Measurements from ENCODE around the gene PPP1R8.

The PPP1R8 gene

GRCh38 chr1:27832762-27833161 lies 2.2 kb downstream of the PPP1R8 start:
- no peak overlapping the region for H3K4me3 ChIP-seq (ENCODE audit: low read depth, low read length)
- DNase-seq (ENCODE audit: low read depth) = peak; percentile 36
- no peak for TF ChIP-seq CTCF (IDR thresholded peaks at IDR 0.05; ENCODE audit: low read depth, low read length, missing control alignments)
- in situ Hi-C loops (cut with HindIII; ENCODE audit: low sequenced_read_pairs) = no loop called here

- in situ Hi-C loops (cut with HindIII; ENCODE audit: low sequenced_read_pairs) = no loop called here
- H3K4me3 ChIP-seq (ENCODE audit: low read depth, low read length) = no peak overlapping the region
Measured at GRCh38 chr1:27833470-27833869, 2.9 kb downstream of the PPP1R8 start.

GRCh38 chr1:27835046-27835445 lies 4.5 kb downstream of the PPP1R8 start:
- in situ Hi-C loops (cut with HindIII; ENCODE audit: low sequenced_read_pairs) = no loop called here
- DNase-seq (ENCODE audit: low read depth) = no peak
- TF ChIP-seq CTCF (IDR thresholded peaks at IDR 0.05; ENCODE audit: low read depth, low read length, missing control alignments) = no peak
- no peak overlapping the region for H3K4me3 ChIP-seq (ENCODE audit: low read depth, low read length)

More at GRCh38 chr1:27833470-27833869, 2.9 kb downstream of the PPP1R8 start:
- no peak for DNase-seq (ENCODE audit: low read depth)
- TF ChIP-seq CTCF (IDR thresholded peaks at IDR 0.05; ENCODE audit: low read depth, low read length, missing control alignments) = no peak

GRCh38 chr1:27835501-27835900 lies 4.9 kb downstream of the PPP1R8 start:
- no peak for DNase-seq (ENCODE audit: low read depth)
- H3K4me3 ChIP-seq (ENCODE audit: low read depth, low read length) = no peak overlapping the region
- no peak for TF ChIP-seq CTCF (IDR thresholded peaks at IDR 0.05; ENCODE audit: low read depth, low read length, missing control alignments)
- in situ Hi-C loops (cut with HindIII; ENCODE audit: low sequenced_read_pairs) = no loop called here

- TF ChIP-seq CTCF (IDR thresholded peaks at IDR 0.05; ENCODE audit: low read depth, low read length, missing control alignments) = no peak
- no peak for DNase-seq (ENCODE audit: low read depth)
- in situ Hi-C loops (cut with HindIII; ENCODE audit: low sequenced_read_pairs) = no loop called here
- H3K4me3 ChIP-seq (ENCODE audit: low read depth, low read length) = no peak overlapping the region
Measured at GRCh38 chr1:27849951-27850350, 19.4 kb downstream of the PPP1R8 start.

- H3K4me3 ChIP-seq (ENCODE audit: low read depth, low read length) = no peak overlapping the region
- in situ Hi-C loops (cut with HindIII; ENCODE audit: low sequenced_read_pairs) = loop anchor here (5.0 kb wide), 1 partner anchor 132 kb away; no protein-coding TSS in a partner anchor
- no peak for TF ChIP-seq CTCF (IDR thresholded peaks at IDR 0.05; ENCODE audit: low read depth, low read length, missing control alignments)
- DNase-seq (ENCODE audit: low read depth) = no peak
Measured at GRCh38 chr1:27855085-27855484, 24.5 kb downstream of the PPP1R8 start.

All from astrocyte of the cerebellum (primary cell).